HUES6 (cell line): ENCODE results near the gene DOK1.

Experiments
- H3K27ac ChIP-seq: 2 replicates; pipeline ENCODE4 v1.7.0; 2013; ENCODE audit warnings: low read depth, mild to moderate bottlenecking, low read length, inconsistent platforms
- H3K27me3 ChIP-seq: 2 replicates; pipeline ENCODE4 v1.6.1; 2013; ENCODE audit warnings: low read length; ENCODE audit not compliant: control insufficient read depth, insufficient read depth
- H3K36me3 ChIP-seq: 2 replicates; pipeline ENCODE4 v1.6.1; 2013; ENCODE audit warnings: low read length; ENCODE audit not compliant: control insufficient read depth, insufficient read depth
- H3K4me1 ChIP-seq: 2 replicates; pipeline ENCODE4 v1.6.1; 2013; ENCODE audit warnings: low read length; ENCODE audit not compliant: control insufficient read depth, insufficient read depth
- H3K4me3 ChIP-seq: 2 replicates; pipeline ENCODE4 v1.5.1; 2013; ENCODE audit warnings: low read depth, low read length
- H3K9ac ChIP-seq: one replicate; pipeline ENCODE4 v1.6.1; 2013; ENCODE audit warnings: mild to moderate bottlenecking, low read length
- H3K9me3 ChIP-seq: 2 replicates; pipeline ENCODE4 v1.6.1; 2013; ENCODE audit warnings: low read depth, low read length; ENCODE audit not compliant: control insufficient read depth, insufficient read depth

DOK1 gene

DNA sequence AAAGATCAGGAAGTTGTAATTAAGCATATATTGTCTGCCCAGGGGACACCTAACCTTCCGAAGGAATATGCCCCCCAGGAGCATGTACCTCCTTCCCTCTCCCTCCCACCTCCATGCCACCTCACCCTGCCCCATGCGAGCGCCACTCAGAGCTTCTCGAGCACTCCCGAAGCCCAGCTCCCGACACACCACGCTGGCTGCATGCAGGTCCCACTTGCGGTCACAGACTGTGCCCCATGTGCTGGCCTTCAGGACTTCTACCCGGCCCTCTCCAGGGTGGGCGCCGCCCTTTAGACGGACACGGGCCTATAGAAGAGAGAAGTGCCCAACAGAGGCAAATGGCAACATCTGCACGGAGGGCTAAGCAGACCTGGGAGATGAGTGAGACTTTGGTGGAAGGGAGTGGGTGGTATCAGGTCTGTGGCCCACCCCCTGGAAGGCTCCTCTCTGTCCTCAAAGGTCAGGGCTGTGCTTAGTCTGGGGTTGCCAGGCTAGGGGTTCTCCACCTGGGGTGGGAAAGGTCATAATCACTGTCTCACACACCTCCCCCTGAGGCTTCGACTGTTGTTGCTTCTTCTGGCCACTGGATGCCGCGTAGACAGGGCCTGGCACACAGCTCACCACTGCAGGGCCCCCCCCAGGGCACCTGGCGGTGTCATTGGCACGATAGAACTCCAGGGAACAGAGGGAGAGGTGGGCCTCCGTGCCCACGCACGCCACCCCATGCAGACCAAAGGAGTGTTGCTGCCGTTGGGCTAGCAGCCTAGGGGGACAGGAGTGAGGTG is 18.2 kb upstream of the DOK1 start:
- Histone ChIP-seq H3K36me3 (peaks cover 32% of the 10 kb centered on the region), H3K4me3 (no peak overlapping the region), H3K9ac (no peak overlapping the region), H3K4me1 (no peaks in the 10 kb centered on the region), H3K27me3 (no peaks in the 10 kb centered on the region), H3K27ac (no peak overlapping the region), H3K9me3 (no peaks in the 10 kb centered on the region)

DNA sequence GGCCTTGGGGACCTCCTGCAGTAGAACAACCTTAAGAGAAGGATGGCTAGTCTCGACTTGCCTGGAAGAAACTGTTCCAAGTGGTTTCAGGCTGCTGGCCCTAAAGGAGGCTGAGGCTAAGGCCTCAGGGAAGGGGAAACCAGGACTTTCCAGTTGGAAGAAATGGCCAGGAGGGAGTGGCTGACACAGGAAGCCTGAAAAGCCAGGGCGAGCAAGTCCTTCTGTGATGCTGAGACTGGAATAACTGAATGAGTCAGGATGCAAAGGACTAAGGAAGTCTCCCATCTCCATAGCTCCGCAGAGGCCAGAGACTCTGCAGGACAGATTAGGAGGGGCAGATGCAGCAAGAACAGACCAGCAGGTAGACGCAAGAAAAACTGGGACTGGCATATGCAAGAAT is 17.4 kb upstream of the DOK1 start:
- Histone ChIP-seq H3K36me3 (peaks cover 24% of the 10 kb centered on the region), H3K4me1 (no peaks in the 10 kb centered on the region), H3K9ac (no peak overlapping the region), H3K4me3 (no peak overlapping the region), H3K27me3 (no peaks in the 10 kb centered on the region), H3K9me3 (no peaks in the 10 kb centered on the region), H3K27ac (no peak overlapping the region)

DNA sequence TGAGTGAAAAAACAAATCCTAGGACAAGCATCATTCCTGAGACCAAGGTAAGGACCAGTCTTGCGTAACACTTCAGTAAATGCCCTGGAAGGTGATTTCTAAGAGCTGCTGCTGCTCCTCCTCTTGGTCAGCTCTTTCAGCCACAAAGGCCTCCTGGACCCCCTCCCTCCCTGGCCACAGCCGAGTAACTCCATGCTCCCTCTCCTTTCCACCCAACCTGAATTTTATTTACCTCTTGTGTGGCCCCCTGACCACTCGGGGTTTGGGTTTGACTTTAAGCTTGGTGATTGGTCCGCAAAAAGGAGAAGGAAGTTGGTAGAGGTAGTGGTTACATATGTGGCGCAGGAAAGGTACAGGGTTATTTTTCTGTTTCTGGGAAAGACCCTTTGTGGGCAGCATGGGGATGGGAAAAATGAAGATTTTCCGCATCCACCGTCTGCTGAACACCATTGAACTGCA is 15.6 kb upstream of the DOK1 start:
- no peak overlapping the region for H3K9ac ChIP-seq
- H3K27me3 ChIP-seq = no peaks in the 10 kb centered on the region
- no peak overlapping the region for H3K27ac ChIP-seq
- no peaks in the 10 kb centered on the region for H3K9me3 ChIP-seq
- H3K4me3 ChIP-seq = no peak overlapping the region
- H3K36me3 ChIP-seq = peaks cover 7% of the 10 kb centered on the region; the same call in 1 of the 2 replicates
- H3K4me1 ChIP-seq = no peaks in the 10 kb centered on the region

DNA sequence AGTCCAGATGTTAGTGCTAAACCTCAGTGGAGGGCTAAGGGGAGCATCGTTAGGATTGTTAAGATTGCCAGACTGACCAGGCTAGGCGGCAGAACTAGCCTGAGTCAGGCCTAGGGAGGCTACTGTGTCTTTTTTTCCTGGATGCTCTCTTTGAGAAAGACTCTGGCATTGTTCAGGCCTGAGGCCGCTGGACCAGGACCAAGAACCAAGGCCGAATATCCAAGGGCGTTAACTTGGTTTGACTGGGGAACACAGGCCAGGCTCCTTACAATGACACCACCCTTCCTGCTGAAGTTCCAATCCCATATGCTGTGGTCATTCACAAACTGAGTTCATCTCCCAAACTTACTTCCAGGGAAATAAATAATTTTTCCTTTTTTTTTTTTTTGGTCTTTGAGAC is 14.2 kb upstream of the DOK1 start:
- Histone ChIP-seq H3K4me3 (no peak overlapping the region), H3K9me3 (no peaks in the 10 kb centered on the region), H3K36me3 (no peaks in the 10 kb centered on the region), H3K27ac (no peak overlapping the region), H3K27me3 (no peaks in the 10 kb centered on the region), H3K9ac (no peak overlapping the region), H3K4me1 (no peaks in the 10 kb centered on the region)

DNA sequence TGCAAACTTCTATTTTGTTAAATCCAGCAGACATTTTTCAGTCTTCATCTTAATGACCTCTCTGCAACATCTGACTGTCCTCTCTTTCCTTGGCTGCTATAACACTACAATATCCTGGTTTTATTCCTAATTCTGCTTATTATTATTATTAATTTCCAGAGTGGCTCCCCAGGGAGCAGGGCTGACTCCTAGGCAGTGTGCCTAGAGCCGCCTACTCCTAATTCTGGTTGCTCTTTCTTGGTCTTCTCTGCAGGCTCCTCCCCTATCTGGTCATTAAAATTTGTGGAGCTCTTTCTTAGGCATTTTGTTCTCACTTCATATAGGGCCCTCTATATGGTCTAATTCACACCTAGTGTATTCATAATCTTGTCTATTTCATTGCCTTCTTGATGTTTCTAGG is 11.5 kb upstream of the DOK1 start:
- H3K9ac ChIP-seq = no peak overlapping the region
- H3K36me3 ChIP-seq = no peaks in the 10 kb centered on the region
- peaks cover under 1% of the 10 kb centered on the region; the same call in 1 of the 2 replicates for H3K4me1 ChIP-seq
- peaks cover 10% of the 10 kb centered on the region for H3K27me3 ChIP-seq
- no peak overlapping the region for H3K27ac ChIP-seq
- H3K9me3 ChIP-seq = no peaks in the 10 kb centered on the region
- H3K4me3 ChIP-seq = no peak overlapping the region

DNA sequence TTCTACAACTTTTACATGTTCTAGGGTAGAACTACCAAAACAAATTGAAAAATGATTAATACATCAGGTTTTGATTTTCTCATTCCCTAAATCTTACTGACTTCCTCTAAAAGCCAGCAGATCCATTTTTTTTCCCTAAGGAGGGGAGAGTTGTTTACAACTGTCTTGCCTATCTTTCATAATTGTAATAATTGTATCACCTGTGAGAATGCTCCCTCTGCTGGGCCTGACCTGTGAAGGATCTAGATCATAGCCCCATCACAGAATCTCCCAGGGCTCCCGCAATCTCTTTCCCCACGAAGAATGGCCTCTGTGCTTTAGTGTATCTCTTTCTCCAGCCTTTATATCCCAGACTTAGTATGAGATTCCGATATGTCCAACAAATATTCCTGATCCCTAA is 9.9 kb upstream of the DOK1 start:
- no peak overlapping the region for H3K4me3 ChIP-seq
- H3K27me3 ChIP-seq = peaks cover 24% of the 10 kb centered on the region
- H3K9me3 ChIP-seq = no peaks in the 10 kb centered on the region
- no peak overlapping the region for H3K9ac ChIP-seq
- no peaks in the 10 kb centered on the region for H3K36me3 ChIP-seq
- no peak overlapping the region for H3K27ac ChIP-seq
- H3K4me1 ChIP-seq = peaks cover 10% of the 10 kb centered on the region; the same call in 1 of the 2 replicates

DNA sequence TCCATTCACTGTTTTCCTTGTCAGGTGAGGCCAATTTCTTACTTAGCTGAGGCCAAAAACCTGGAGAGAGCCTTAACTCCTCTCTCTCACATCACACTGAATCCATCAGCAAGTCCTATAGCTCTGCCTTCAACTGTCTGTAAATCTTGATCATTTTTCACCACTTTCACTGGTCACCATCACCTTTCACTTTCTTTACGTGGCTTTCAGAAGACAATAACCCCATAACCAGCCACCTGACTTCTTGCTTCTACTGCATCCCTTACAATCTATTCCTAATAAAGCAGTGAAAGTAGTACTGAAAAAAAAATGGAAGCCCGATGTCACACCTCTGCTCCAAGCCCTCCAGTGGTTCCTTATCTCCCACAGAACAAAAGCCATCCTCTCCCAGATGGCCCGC is 8.5 kb upstream of the DOK1 start:
- Histone ChIP-seq H3K4me3 (no peak overlapping the region), H3K27ac (no peak overlapping the region), H3K36me3 (no peaks in the 10 kb centered on the region), H3K27me3 (peaks cover 38% of the 10 kb centered on the region), H3K9me3 (no peaks in the 10 kb centered on the region), H3K4me1 (peaks cover 15% of the 10 kb centered on the region; the same call in 1 of the 2 replicates), H3K9ac (no peak overlapping the region)

DNA sequence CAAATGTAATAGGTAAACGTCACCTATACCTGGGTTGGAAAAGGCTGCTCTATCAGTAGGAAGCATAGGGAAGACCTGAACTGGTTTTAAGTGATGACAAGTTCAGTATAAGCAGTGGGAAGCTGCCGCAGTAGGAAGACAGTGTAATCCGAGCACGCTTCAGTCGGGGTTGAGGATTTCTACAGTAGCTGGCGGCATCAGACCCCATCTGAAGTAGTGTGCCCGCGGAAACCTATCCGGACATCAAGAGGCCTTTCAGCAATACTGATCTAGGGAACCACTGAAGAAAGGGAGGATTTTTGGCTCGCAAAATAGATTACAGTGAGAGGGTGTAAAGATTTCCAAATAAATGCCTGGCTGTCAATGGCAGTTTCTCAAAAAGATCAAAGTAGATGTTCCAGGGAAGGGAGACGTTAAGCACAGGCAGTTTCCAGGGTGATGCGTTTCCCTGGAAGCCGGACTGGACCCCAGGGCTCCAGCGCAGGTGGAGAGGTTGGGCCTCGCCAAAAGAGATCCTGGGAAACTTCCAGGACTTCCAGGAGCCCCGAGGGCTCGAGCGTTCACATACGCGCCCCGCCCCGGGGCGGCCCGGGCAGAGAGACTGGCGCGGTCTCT is 6.1 kb upstream of the DOK1 start:
- H3K27ac ChIP-seq = no peak overlapping the region
- H3K27me3 ChIP-seq = peaks cover 56% of the 10 kb centered on the region
- H3K4me3 ChIP-seq = peak overlapping the region; percentile 61
- H3K9ac ChIP-seq = peak overlapping the region; percentile 64
- H3K9me3 ChIP-seq = no peaks in the 10 kb centered on the region
- H3K4me1 ChIP-seq = peaks cover 25% of the 10 kb centered on the region
- no peaks in the 10 kb centered on the region for H3K36me3 ChIP-seq

DNA sequence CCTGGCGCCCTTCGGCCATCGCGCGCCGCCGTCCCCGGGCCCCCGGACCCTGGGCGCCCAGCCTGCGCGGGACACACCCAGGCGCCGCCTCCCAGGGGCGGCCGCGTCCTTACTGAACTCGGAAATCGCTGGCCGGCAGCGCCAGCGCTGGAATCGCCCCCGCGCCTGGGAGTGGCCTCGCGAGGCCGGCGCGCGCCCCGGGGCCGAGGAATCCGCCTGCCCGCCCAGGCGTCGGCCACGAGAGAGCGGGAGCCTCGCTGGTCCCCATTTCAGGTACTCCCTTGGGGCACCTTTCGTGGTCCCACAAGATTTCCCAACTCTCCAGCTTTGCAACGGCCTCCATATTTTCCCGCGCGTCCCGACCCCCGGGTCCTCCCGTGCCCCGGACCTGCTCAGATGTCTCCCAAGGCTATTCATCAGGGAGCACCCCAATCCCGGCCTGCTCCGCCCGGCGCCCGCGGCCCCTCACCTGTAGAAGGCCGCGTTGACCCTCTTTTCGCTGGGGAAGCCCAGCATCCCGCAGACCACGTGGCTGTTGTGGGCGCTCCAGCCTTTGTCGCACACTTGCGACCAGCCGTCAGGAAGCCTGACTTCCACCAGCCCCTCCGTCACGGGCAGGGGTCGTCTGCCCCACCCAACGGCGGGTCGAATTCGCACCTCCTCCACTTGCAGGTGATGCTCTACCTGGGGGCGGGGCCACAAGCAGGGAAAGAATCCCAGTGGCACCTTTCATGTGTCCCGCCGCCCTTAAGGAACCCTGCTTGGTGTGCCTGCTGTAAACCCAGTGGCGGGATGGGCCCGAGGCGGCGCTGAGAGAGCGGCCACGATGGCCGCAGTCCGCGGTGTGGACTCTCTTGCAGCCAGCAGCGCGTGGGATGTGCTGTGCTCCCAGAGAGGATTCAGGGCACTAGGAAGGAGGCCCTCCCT is 5.4 kb upstream of the DOK1 start:
- H3K27ac ChIP-seq = no peak overlapping the region
- peaks cover 56% of the 10 kb centered on the region for H3K27me3 ChIP-seq
- peak overlapping the region; percentile 61 for H3K4me3 ChIP-seq
- peaks cover 28% of the 10 kb centered on the region for H3K4me1 ChIP-seq
- no peaks in the 10 kb centered on the region for H3K36me3 ChIP-seq
- H3K9me3 ChIP-seq = no peaks in the 10 kb centered on the region
- H3K9ac ChIP-seq = peak overlapping the region; percentile 64

DNA sequence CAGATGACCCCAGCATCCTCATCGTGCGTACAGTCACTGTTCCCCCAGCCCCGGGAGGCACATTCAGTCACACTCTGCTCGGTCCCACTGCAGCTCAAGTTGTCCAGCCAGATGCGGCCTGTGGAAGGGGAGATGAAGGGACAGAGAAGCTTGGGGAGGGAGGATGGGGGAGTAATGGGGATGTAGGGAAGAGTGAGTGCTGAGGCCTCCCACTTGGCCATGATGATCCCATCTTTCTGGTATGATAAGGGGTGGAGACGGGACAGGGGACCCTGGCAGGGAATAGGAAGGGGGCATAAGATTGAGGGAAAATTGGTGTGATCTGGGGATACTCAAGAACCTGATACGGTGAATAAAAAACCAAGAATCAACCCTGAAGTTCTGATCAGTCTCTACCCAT is 4.3 kb upstream of the DOK1 start:
- H3K4me1 ChIP-seq = peaks cover 28% of the 10 kb centered on the region
- H3K36me3 ChIP-seq = no peaks in the 10 kb centered on the region
- H3K27me3 ChIP-seq = peaks cover 63% of the 10 kb centered on the region
- no peak overlapping the region for H3K27ac ChIP-seq
- no peaks in the 10 kb centered on the region for H3K9me3 ChIP-seq
- no peak overlapping the region for H3K4me3 ChIP-seq
- H3K9ac ChIP-seq = no peak overlapping the region
